H1 (cell line): ENCODE measurements around the gene XYLB. TPM values are rescaled to one million over a fixed set of nuclear protein-coding genes. Genes with fewer than 3 reads are reported as not detected.

ENCODE experiments used
- CHD7 ChIP-seq: fragments of 300-600 bp; sonication (generic); IDR thresholded peaks from 2 replicates; pipeline ENCODE4 v1.7.1; 2012; ENCODE audit warnings: low read length, moderate library complexity, mild to moderate bottlenecking, inconsistent platforms; ENCODE audit not compliant: insufficient replicate concordance
- polyA plus RNA-seq, 7 experiments: library from polyadenylated mRNA; depleted of rRNA in 3 of 7; stranded (reverse) in 5 of 7; unstranded in 2 of 7; fragments of >200 nt in 5 of 7; fragments of 200-250 nt in 2 of 7; gene quantifications; 1 replicate in 5 of 7; 2 replicates in 1 of 7; 4 replicates in 1 of 7; pipeline versions ENCODE4 v1.2.1 to v1.2.3, GENCODE V29; 2011 to 2013; ENCODE audit warnings: missing spikeins in 2 of 7, mixed read lengths in 2 of 7
- total RNA-seq: library from RNA; stranded (reverse); fragmentation: NEBNext Ultra II Directional; extraction: Animal tissue kit (Norgen Biotek cat#: 25700); gene quantifications from 2 replicates; pipeline ENCODE4 v1.2.1, GENCODE V29; 2021

The XYLB gene
- total and polyA plus RNA-seq, 2 of the 8 experiments (the other 6 are each of a cell fraction or from before 2014, with no cell fraction given) = 1.7 to 5.5 TPM

- no peak for TF ChIP-seq CHD7
Observed at GRCh38 chr3:38311476-38311875, 35.1 kb upstream of the XYLB start (continued).
